Mammary epithelial cell (primary cell): ENCODE results near the gene CEP41.

Experiments
- EZH2 ChIP-seq: IDR thresholded peaks from 2 replicates; pipeline ENCODE4 v1.6.1; 2012; ENCODE audit warnings: low read length, inconsistent platforms, borderline replicate concordance
- TF ChIP-seq, protein P1 (sequence below), 2 donors: IDR thresholded peaks in 1 of 2; conservative IDR thresholded peaks in 1 of 2; 2 replicates each; pipeline ENCODE4 v1.5.1; 2011 to 2012; ENCODE audit warnings: inconsistent platforms in 2 of 2, low read length in 2 of 2, mild to moderate bottlenecking in 2 of 2, control low read depth in 1 of 2, low read depth in 1 of 2; ENCODE audit not compliant: insufficient read depth in 1 of 2; ENCODE audit errors: extremely low read depth in 1 of 2

DNA sequence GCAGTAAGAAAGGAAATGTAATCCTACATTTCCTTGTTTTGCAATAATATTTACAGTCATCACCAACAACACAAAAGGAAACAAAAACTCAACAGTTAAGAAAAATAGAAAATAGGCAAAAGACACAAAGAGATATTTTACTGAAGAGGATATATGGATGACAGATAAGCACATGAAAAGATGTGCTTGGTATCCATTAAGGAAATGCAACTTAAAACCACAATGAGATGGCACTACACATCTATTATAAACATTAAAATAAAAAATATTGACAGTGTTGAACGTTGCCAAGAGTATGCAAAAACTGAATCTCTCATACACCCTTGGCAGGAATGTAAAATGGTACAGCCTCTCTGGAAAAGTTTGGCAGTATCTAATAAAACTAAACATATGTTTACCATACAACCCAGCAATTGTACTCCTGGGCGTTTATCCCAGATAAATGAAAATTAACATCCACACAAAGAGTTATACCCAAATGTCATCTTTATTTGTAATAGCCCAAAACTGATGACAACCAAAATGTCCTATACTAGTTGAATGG lies 5.4 kb downstream of the CEP41 start:
- TF ChIP-seq, protein P1, sequence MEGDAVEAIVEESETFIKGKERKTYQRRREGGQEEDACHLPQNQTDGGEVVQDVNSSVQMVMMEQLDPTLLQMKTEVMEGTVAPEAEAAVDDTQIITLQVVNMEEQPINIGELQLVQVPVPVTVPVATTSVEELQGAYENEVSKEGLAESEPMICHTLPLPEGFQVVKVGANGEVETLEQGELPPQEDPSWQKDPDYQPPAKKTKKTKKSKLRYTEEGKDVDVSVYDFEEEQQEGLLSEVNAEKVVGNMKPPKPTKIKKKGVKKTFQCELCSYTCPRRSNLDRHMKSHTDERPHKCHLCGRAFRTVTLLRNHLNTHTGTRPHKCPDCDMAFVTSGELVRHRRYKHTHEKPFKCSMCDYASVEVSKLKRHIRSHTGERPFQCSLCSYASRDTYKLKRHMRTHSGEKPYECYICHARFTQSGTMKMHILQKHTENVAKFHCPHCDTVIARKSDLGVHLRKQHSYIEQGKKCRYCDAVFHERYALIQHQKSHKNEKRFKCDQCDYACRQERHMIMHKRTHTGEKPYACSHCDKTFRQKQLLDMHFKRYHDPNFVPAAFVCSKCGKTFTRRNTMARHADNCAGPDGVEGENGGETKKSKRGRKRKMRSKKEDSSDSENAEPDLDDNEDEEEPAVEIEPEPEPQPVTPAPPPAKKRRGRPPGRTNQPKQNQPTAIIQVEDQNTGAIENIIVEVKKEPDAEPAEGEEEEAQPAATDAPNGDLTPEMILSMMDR (conservative IDR thresholded peaks at IDR 0.05 in 1 of 2, IDR thresholded peaks at IDR 0.05 in 1 of 2; ENCODE audit: extremely low read depth in 1 of 2, insufficient read depth in 1 of 2, low read depth in 1 of 2, low read length in 2 of 2), result no peak
- no peak for TF ChIP-seq EZH2
